ENCODE measurements around the gene KRTAP10-3.

DNA sequence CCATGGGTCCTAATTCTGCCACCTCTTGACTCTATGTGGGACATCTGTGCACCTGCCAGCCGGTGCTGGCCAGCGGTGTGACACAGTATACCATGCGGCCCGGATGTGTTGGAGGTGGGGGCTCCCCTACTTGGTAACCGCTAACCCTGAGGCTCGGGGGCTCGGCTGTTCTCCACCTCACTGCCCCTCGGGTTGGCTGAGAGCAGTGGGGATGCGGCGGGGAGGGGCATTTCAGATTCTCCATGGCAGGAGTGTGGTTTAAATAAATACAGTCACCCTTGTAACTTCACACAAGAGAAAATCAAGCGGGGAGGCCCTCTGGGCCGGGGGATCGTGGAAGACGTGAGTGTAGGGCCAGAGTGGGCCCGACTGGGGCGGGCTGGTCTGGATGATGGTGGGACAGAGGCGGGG lies 29.6 kb downstream of the KRTAP10-3 start:
- TF ChIP-seq, protein P1, sequence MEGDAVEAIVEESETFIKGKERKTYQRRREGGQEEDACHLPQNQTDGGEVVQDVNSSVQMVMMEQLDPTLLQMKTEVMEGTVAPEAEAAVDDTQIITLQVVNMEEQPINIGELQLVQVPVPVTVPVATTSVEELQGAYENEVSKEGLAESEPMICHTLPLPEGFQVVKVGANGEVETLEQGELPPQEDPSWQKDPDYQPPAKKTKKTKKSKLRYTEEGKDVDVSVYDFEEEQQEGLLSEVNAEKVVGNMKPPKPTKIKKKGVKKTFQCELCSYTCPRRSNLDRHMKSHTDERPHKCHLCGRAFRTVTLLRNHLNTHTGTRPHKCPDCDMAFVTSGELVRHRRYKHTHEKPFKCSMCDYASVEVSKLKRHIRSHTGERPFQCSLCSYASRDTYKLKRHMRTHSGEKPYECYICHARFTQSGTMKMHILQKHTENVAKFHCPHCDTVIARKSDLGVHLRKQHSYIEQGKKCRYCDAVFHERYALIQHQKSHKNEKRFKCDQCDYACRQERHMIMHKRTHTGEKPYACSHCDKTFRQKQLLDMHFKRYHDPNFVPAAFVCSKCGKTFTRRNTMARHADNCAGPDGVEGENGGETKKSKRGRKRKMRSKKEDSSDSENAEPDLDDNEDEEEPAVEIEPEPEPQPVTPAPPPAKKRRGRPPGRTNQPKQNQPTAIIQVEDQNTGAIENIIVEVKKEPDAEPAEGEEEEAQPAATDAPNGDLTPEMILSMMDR (conservative IDR thresholded peaks at IDR 0.05; ENCODE audit: low read depth, low read length): no peak
- TF ChIP-seq EZH2 (IDR thresholded peaks at IDR 0.05; ENCODE audit: borderline replicate concordance, low read depth, low read length, poor library complexity, severe bottlenecking): no peak

All from A673 (cell line).